Activated CD4-positive, CD25-positive, alpha-beta regulatory T cell treated with anti-CD3 and anti-CD28 coated beads, Interleukin-2, amount 50 U/mL, for 16 hours (primary cell): ENCODE data around the gene SMOC1.

Experiments used
- DNase-seq: peaks from one replicate; pipeline ENCODE4 v3.0.0-alpha.2; 2020; ENCODE audit warnings: low read depth, low spot score

The SMOC1 gene, protein sequence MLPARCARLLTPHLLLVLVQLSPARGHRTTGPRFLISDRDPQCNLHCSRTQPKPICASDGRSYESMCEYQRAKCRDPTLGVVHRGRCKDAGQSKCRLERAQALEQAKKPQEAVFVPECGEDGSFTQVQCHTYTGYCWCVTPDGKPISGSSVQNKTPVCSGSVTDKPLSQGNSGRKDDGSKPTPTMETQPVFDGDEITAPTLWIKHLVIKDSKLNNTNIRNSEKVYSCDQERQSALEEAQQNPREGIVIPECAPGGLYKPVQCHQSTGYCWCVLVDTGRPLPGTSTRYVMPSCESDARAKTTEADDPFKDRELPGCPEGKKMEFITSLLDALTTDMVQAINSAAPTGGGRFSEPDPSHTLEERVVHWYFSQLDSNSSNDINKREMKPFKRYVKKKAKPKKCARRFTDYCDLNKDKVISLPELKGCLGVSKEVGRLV

GRCh38 chr14:69879175-69880043 lies at the start of gene SMOC1:
Gene SMOC1 (plus strand): TSS chr14:69879416. CDS start chr14:69879679, 263 bp downstream.
- DNase-seq, result no peak

- DNase-seq, result no peak
These were observed 40.3 kb upstream of the SMOC1 start for GRCh38 chr14:69838881-69839416.

GRCh38 chr14:69839661-69840060 lies 39.6 kb upstream of the SMOC1 start:
- no peak for DNase-seq

GRCh38 chr14:69841656-69842055 lies 37.6 kb upstream of the SMOC1 start:
- no peak for DNase-seq

- DNase-seq, result no peak
These were observed 36.4 kb upstream of the SMOC1 start for GRCh38 chr14:69842686-69843420.

DNA sequence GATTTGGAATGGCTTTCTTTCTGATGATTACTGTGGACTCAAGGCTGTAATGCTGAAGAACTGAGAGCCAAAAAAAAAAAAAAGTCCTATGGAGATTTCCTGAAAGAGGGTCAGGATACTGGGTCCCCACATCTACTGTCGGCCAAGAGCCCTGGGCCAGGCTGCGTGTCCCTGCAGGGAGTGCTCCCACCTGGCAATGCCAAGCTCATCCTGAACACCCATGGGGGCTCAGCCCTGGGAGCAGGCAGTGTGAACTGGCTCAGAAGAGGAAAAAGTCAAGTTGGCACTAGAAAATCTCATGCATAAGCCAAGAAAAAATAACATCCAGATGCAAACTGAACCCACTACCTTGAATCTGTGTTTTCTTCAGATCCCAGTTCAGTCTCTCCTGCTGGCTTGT lies 35.0 kb upstream of the SMOC1 start:
- no peak for DNase-seq

GRCh38 chr14:69845050-69845581 lies 34.1 kb upstream of the SMOC1 start:
- no peak for DNase-seq

- no peak for DNase-seq
These were observed 33.4 kb upstream of the SMOC1 start for GRCh38 chr14:69845787-69846186.

DNA sequence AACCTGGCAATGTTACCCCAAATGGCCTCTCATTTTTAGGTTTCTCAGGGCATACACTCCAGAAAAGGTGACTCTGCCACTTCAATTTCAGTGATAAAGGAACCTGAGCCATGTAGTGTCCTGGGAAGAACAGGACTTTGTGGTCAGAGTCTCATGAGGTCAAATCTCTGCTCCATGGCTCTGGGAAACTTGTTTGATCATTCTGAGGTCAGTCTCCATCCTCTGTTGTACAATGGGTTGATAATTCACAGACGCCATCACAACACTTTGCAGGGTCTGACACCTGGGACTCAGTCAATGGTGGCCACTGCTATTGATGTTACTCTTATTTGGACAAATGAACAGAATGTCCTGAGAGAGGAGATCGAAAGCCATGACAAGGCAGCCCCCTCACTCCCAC lies 31.1 kb upstream of the SMOC1 start:
- no peak for DNase-seq

DNA sequence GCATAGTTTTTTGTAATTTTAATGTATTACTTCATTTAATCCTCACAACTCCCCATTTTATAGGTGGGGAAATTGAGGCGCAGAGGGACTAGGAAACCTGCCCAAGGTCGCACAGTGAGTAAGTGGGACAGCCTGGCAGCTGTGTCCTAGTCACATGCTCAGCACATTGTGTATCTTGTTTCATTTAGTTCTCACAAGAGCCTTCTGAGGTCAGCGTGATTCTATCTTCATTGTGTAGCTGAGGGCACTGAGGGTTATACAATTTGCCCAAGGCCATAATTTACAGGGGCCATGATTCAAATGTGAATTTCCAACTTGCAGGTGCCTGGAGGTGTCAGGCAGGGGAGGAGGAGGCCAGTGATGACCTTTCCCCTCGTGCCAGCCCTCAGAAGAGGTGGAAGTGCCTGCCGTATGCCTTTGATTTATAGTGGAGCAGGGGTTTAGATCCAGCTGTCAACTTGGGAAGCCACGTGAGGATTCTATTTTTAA lies 30.3 kb upstream of the SMOC1 start:
- DNase-seq, result no peak

DNA sequence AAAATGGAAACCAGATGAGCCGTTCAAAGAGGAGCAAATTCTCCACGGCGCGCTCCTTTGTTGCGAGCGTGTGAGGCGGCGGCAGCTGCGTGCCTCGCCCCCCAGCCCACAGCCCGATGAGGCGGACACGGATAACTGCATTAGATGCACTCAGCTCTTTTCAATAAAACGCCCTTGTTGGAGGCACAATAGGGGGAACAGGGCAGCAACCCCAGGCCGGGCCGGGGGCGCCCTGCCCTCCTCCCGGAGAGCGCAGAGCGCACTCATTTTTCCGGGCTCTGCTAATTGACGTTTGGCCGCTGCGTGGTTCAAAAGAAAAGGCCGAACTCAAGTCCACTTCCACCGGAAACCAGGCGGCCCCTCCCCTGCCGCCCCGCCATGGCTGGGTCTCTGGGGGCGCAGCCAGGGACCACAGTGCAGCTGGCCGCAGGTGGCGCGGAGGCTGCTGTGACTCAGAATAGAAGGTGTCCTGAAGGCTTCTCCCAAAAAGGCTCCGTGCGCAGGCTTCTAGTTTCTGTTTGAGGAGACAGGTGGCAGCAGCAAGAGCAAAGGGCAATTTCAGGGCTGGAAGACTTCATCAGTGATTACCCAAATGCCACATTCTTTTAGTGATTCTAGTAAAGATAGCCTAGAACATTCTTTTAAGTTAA lies 29.0 kb upstream of the SMOC1 start:
- no peak for DNase-seq

GRCh38 chr14:69850736-69851112 lies 28.5 kb upstream of the SMOC1 start:
- DNase-seq, result no peak

DNA sequence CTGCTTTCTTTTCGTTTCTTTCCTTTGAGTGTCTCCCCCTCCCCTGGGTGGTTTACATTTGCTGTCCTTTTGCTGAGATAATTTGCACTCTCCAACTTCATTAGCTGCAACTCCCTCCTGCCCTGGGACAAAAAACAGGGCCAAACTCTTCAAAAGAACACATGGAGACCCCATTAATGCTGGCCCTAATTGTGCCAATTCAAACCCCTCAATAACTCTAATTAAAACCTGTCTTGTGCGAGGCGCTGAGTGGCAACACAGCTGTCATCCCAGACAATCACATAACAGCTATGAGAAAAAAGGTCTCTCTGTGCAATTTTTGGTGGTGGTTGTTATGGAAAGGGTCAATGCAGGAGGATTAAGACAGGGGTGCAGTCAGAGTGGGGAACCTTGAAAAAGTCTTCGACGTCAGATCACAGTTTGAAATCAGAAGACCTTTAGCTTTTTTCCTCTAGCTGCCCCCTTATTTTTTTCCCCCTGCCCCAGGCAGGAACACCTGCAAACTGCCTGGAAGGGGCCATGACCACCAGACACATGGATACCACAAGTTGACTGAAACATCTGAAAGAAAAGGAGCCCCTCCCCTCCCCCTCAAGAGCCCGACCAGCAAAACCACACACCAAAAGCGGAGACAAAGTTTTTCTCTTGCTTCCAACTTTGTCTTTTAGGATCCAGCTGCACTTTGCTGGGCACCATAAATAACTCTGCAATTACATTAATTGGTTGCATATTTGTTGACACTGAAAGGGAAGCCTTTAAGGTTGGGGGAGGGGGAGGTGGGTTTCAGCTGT lies 26.5 kb upstream of the SMOC1 start:
- no peak for DNase-seq

GRCh38 chr14:69853774-69854173 lies 25.4 kb upstream of the SMOC1 start:
- DNase-seq, result no peak

GRCh38 chr14:69854598-69854997 lies 24.6 kb upstream of the SMOC1 start:
- no peak for DNase-seq

DNA sequence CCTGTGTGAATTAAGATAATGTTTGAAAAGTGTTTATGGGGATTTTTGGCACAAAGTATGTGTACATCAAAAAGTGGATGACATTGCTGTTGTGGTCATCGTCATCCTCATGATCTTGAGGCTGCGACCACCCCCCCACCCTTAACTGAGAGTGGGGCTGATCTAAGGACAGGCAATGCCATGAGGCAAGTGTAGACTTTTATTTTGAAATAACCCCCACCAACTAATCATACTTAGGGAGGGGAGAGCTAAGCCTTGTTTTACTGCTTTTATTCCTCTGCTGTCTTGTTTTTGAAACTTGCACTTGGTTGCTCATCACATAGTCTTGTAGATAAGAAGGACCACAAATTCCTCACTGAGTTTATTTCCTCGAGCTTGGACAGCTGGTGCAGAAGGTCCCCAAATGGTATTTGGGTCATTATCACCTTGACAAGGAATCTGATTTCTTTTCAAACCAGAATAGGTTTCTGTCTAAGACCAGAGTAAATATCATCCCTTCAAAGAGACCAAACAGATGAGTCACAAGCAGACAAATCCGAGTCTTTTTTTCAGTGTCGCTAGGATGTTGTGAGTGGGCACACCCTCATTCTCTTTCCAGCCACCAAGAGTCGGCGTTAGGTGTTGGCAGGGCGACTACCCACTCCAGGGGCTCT lies 23.9 kb upstream of the SMOC1 start:
- no peak for DNase-seq

DNA sequence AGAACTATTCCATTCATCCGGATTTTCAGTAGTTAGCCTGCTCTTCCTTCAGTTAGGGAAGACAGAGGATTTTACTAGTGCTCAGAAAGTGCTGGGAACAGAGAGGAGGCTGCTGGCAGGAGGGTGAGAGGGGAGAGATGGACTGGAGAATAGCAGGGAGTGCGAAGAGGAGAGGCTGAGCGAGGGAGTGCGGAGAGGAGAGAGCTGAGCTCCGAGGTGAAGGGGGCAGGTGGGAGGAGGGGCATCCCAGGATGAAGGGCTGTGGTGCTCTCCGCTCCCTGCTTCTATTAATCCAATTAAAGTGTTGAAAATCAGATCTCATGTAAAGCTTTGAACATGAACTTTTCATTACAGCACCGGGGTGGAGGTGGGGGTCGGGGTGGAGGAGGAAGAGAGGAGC lies 20.4 kb upstream of the SMOC1 start:
- no peak for DNase-seq

GRCh38 chr14:69859591-69859990 lies 19.6 kb upstream of the SMOC1 start:
- DNase-seq, result no peak

DNA sequence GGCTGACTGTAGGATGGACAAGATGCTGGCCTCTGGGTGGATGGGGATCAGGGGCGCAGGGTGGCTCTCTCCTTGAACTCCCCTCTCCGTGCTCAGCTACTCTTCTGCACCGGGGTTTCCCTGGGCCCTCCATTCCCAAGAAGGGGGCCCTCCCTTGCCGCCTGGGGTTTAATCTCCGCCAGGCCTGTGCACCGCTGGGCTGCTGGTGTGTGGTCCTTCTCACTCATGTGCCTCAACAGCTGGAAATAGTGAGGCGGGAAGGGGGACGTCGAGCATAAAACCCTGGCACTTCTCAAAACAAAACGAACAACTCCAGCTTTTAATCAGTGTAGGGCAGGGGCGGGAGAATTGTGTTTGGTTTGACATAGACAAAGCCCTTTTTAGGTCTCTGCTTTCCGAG lies 19.0 kb upstream of the SMOC1 start:
- DNase-seq, result no peak
